Spleen (tissue), 11 donors: ENCODE data around the gene MEF2C. TPM values are rescaled to one million over a fixed set of nuclear protein-coding genes. Genes with fewer than 3 reads are reported as not detected.

Source experiments
- DNase-seq: peaks from one replicate; pipeline ENCODE4 v3.0.0-alpha.2; 2020
- H3K27ac ChIP-seq, 8 donors: fragments of 200-600 bp; sonication (generic) in 7 of 8; 1 replicate in 4 of 8; 2 replicates in 4 of 8; pipeline versions ENCODE4 v1.5.0 to v1.8.0; 2016 to 2021; ENCODE audit warnings: inconsistent platforms in 4 of 8, mild to moderate bottlenecking in 4 of 8, moderate library complexity in 1 of 8
- H3K27me3 ChIP-seq, 7 donors: fragments of 200-600 bp; sonication (generic) in 6 of 7; replicated peaks in 1 of 7; 1 replicate in 4 of 7; 2 replicates in 3 of 7; pipeline versions ENCODE4 v1.5.0 to v1.8.0; 2016 to 2021; ENCODE audit warnings: inconsistent platforms in 3 of 7, mild to moderate bottlenecking in 1 of 7
- H3K36me3 ChIP-seq, 6 donors: fragments of 200-600 bp; sonication (generic) in 5 of 6; 1 replicate in 4 of 6; 2 replicates in 2 of 6; pipeline versions ENCODE4 v1.5.0 to v1.8.0; 2016 to 2021; ENCODE audit warnings: inconsistent platforms in 2 of 6
- H3K4me1 ChIP-seq, 6 donors: fragments of 200-600 bp; sonication (generic) in 5 of 6; 1 replicate in 3 of 6; 2 replicates in 3 of 6; pipeline versions ENCODE4 v1.5.0 to v1.8.0; 2016 to 2021; ENCODE audit warnings: inconsistent platforms in 3 of 6
- H3K4me3 ChIP-seq, 8 donors: fragments of 200-600 bp; sonication (generic) in 7 of 8; 1 replicate in 4 of 8; 2 replicates in 4 of 8; pipeline versions ENCODE4 v1.5.0 to v1.8.0; 2016 to 2021; ENCODE audit warnings: inconsistent platforms in 4 of 8, mild to moderate bottlenecking in 4 of 8, moderate library complexity in 2 of 8
- H3K9me3 ChIP-seq, 8 donors: fragments of 200-600 bp; sonication (generic) in 7 of 8; 1 replicate in 4 of 8; 2 replicates in 4 of 8; pipeline versions ENCODE4 v1.5.0 to v1.8.0; 2016 to 2021; ENCODE audit warnings: inconsistent platforms in 4 of 8
- CTCF ChIP-seq, 11 experiments: fragments of 200-600 bp in 7 of 11; fragments of 450-650 bp in 4 of 11; sonication (generic) in 4 of 11; IDR thresholded peaks in 8 of 11; conservative IDR thresholded peaks in 3 of 11; 1 replicate in 7 of 11; 2 replicates in 4 of 11; pipeline versions ENCODE4 v1.4.0 to v1.8.0; 2016 to 2021; ENCODE audit warnings: antibody characterized with exemption in 11 of 11, inconsistent platforms in 4 of 11, mild to moderate bottlenecking in 1 of 11
- POLR2A ChIP-seq, 3 donors: fragments of 450-650 bp; IDR thresholded peaks; one replicate each; pipeline ENCODE4 v1.5.1; 2017; ENCODE audit warnings: antibody characterized with exemption in 3 of 3, mild to moderate bottlenecking in 1 of 3
- POLR2AphosphoS5 ChIP-seq, 3 donors: sonication (generic); formaldehyde crosslinking; IDR thresholded peaks; one replicate each; pipeline ENCODE4 v1.5.1; 2017; ENCODE audit warnings: antibody characterized with exemption in 3 of 3
- WGBS, 5 donors: extraction: QIAGEN DNeasy Blood & Tissue Kit in 3 of 5; methylation state at CpG; one replicate each; pipeline versions ENCODE4 v1.1.5 to v1.1.7; 2013 to 2018; 5-methylcytosine and 5-hydroxymethylcytosine counted together
- intact Hi-C: fragments of 100-400 bp; cut with DNase I; formaldehyde crosslinking; loops from one replicate; pipeline ENCODE4 v1.15.0; 2023; ENCODE audit warnings: low total_unique reads
- polyA plus RNA-seq, 3 donors: library from polyadenylated mRNA; stranded (reverse); fragments of 200-250 nt; gene quantifications; one replicate each; pipeline ENCODE4 v1.2.1, GENCODE V29; 2013
- total RNA-seq, 7 donors: library from RNA; depleted of rRNA in 3 of 7; stranded (reverse); fragments of >200 nt in 3 of 7; fragmentation: NEBNext Ultra II Directional in 4 of 7; extraction: Animal tissue kit (Norgen Biotek cat#: 25700) in 4 of 7; gene quantifications; one replicate each; pipeline versions ENCODE4 v1.1.0 to v1.2.1, GENCODE V29; 2016 to 2021
- donor health status: healthy with polysubstance abuse.
- donor health status: DM: no; HTN: no; CAD: no; lungs with moderate emphysema.
- donor health status: DM: no; HTN: no; CAD: no.
- donor health status: Bipolar disorder and iron deficiency.
- donor health status: healthy.
- donor health status: DM: no; HTN: no; CAD: no.
- donor health status: DM: yes; HTN: yes; CAD: no.

The MEF2C gene
- total and polyA plus RNA-seq, 10 donors: 19.3 to 153 (median 120) TPM

GRCh38 chr5:88824141-88824540, 58.8 kb downstream of the MEF2C start:
- WGBS, 5 donors: 30 to 41% (median 33%) methylated on average over 4 of the region's 4 CpGs
- peak overlapping the region in 2 of 8 donors; percentile 28 to 57 for H3K4me3 ChIP-seq
- no peaks in the 10 kb centered on the region for H3K27me3 ChIP-seq
- no peak for DNase-seq
- no peak for TF ChIP-seq POLR2AphosphoS5 (IDR thresholded peaks at IDR 0.05)
- TF ChIP-seq POLR2A (IDR thresholded peaks at IDR 0.05): no peak
- TF ChIP-seq CTCF (IDR thresholded peaks at IDR 0.05 in 8 of 11, conservative IDR thresholded peaks at IDR 0.05 in 3 of 11): no peak
- H3K9me3 ChIP-seq: no peaks in the 10 kb centered on the region
- peaks cover 0 to 24% (median 0%) of the 10 kb centered on the region in 6 donors for H3K36me3 ChIP-seq
- H3K4me1 ChIP-seq: peaks cover 30 to 99% (median 68%) of the 10 kb centered on the region in 6 donors
- H3K27ac ChIP-seq: peak overlapping the region; percentile 64 to 91 (median 84)
- intact Hi-C loops: loop anchor here (10.0 kb wide), 1 partner anchor 61 kb away; the partner anchor contains the start of gene MEF2C

DNA sequence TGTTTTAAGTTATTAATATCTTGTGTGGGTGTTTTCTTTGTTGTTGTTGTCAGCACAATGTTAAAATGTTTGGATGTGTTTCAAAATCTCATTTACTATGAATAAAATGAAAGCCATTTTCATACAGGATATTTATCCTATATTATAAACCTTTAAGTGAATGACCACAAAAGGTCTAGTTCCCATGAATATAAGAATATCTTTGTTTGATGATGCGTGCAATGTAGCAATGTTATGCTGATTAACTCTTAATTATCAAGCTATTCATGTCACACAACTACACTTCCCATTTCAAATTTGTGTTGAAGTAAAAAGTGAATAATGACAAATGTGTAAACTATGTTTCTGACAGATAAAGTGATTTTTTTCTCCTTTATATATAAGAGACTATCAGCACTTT, 59.8 kb downstream of the MEF2C start:
- no peaks in the 10 kb centered on the region for H3K9me3 ChIP-seq
- peak overlapping the region in 7 of 8 donors; percentile 81 to 91 (median 85) for H3K27ac ChIP-seq
- no peaks in the 10 kb centered on the region for H3K27me3 ChIP-seq
- WGBS, 5 donors: 64 to 78% (median 72%) methylated on average over 1 of the region's 1 CpG
- H3K4me3 ChIP-seq: peak overlapping the region in 3 of 8 donors; percentile 3 to 57 (median 28)
- TF ChIP-seq POLR2A (IDR thresholded peaks at IDR 0.05) (no peak), CTCF (IDR thresholded peaks at IDR 0.05 in 8 of 11, conservative IDR thresholded peaks at IDR 0.05 in 3 of 11) (no peak), POLR2AphosphoS5 (IDR thresholded peaks at IDR 0.05) (no peak)
- H3K4me1 ChIP-seq: peaks cover 22 to 99% (median 68%) of the 10 kb centered on the region in 6 donors
- H3K36me3 ChIP-seq: peaks cover 0 to 24% (median 0%) of the 10 kb centered on the region in 6 donors
- intact Hi-C loops: loop anchor here (10.0 kb wide), 1 partner anchor 62 kb away; the partner anchor contains the start of gene MEF2C
- DNase-seq: no peak

DNA sequence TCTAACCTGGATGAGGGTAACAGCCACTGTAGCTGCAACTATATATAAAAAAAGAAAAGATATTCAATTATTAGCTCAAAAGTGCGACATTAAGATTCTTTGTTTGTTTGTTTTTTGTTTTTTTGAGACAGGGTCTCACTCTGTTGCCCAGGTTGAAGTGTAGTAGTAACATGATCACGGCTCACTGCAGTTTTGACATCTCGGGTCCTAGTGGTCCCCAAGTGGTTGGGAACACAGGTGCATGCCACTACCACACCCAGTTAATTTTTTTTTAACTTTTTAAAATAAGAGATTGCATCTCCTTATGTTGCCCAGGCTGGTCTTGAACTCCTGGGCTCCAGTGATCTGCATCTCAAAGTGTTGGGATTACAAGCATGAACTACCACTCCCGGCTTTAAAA, 61.8 kb downstream of the MEF2C start:
- WGBS, 5 donors: 79 to 85% (median 83%) methylated on average over 4 of the region's 4 CpGs
- intact Hi-C loops: loop anchor here (10.0 kb wide), 1 partner anchor 64 kb away; the partner anchor contains the start of gene MEF2C
- H3K36me3 ChIP-seq: peaks cover 0 to 24% (median 0%) of the 10 kb centered on the region in 6 donors
- no peaks in the 10 kb centered on the region for H3K9me3 ChIP-seq
- no peak for DNase-seq
- no peaks in the 10 kb centered on the region for H3K27me3 ChIP-seq
- TF ChIP-seq POLR2A (IDR thresholded peaks at IDR 0.05): no peak
- peak in 1 of 11 experiments; percentile 8 for TF ChIP-seq CTCF (IDR thresholded peaks at IDR 0.05 in 8 of 11, conservative IDR thresholded peaks at IDR 0.05 in 3 of 11)
- peak overlapping the region in 3 of 8 donors; percentile 12 to 91 (median 85) for H3K27ac ChIP-seq
- H3K4me3 ChIP-seq: peak overlapping the region in 2 of 8 donors; percentile 28 to 57
- peaks cover 4 to 99% (median 55%) of the 10 kb centered on the region in 6 donors for H3K4me1 ChIP-seq

DNA sequence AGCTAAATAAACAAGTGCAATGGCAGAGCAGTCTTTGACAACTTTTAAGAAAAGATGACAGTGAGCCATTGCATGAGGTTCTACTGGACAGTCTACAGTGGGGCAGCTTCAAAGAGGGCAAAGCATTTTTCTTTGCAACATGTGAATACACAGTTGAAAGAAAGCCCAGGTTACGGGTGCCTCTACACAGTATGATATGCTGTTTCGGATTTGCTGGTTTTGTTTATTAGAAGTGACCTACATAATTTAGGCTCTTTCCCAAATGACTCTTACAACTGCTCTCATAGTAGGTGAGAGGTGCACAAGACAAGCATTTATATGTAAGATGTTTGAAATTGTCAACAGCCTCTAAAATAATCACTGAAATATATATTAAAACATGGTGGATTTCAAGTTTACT, 62.4 kb downstream of the MEF2C start:
- intact Hi-C loops: loop anchor here (10.0 kb wide), 1 partner anchor 64 kb away; the partner anchor contains the start of gene MEF2C
- H3K9me3 ChIP-seq: no peaks in the 10 kb centered on the region
- peak overlapping the region in 1 of 8 donors; percentile 57 for H3K4me3 ChIP-seq
- peaks cover 0 to 24% (median 0%) of the 10 kb centered on the region in 6 donors for H3K36me3 ChIP-seq
- peak overlapping the region in 4 of 8 donors; percentile 12 to 91 (median 50) for H3K27ac ChIP-seq
- DNase-seq: no peak
- H3K4me1 ChIP-seq: peaks cover 10 to 99% (median 53%) of the 10 kb centered on the region in 6 donors
- TF ChIP-seq POLR2AphosphoS5 (IDR thresholded peaks at IDR 0.05) (no peak), POLR2A (IDR thresholded peaks at IDR 0.05) (no peak), CTCF (IDR thresholded peaks at IDR 0.05 in 8 of 11, conservative IDR thresholded peaks at IDR 0.05 in 3 of 11) (no peak)
- WGBS, 5 donors: 88 to 92% (median 89%) methylated on average over 2 of the region's 2 CpGs
- no peaks in the 10 kb centered on the region for H3K27me3 ChIP-seq
